SJSA1 (cell line): Measurements from ENCODE around the gene NR2F1. TPM values are rescaled to one million over a fixed set of nuclear protein-coding genes. Genes with fewer than 3 reads are reported as not detected.
A peak's percentile ranks its signal among the peaks of the same experiment; 100 is the strongest.

Source experiments
- DNase-seq, 2 experiments: peaks; one replicate each; pipeline ENCODE4 v3.0.0-alpha.2; 2015 to 2020; ENCODE audit warnings: low spot score in 2 of 2, low read depth in 1 of 2
- H3K27ac ChIP-seq: fragments of 250-450 bp; sonication (Bioruptor Pico); 2 replicates; pipeline ENCODE4 v1.5.1; 2020; ENCODE audit warnings: mild to moderate bottlenecking, moderate library complexity
- H3K27me3 ChIP-seq: fragments of 250-450 bp; sonication (Bioruptor Pico); replicated peaks from 2 replicates; pipeline ENCODE4 v1.5.1; 2020; ENCODE audit warnings: mild to moderate bottlenecking, moderate library complexity
- H3K36me3 ChIP-seq: fragments of 250-450 bp; sonication (Bioruptor Pico); 2 replicates; pipeline ENCODE4 v1.5.1; 2020; ENCODE audit warnings: mild to moderate bottlenecking
- H3K4me1 ChIP-seq: fragments of 250-450 bp; sonication (Bioruptor Pico); replicated peaks from 2 replicates; pipeline ENCODE4 v1.6.1; 2021; ENCODE audit warnings: mild to moderate bottlenecking
- H3K4me3 ChIP-seq: fragments of 250-450 bp; sonication (Bioruptor Pico); 2 replicates; pipeline ENCODE4 v1.5.1; 2020; ENCODE audit warnings: mild to moderate bottlenecking
- H3K9me3 ChIP-seq: fragments of 250-450 bp; sonication (Bioruptor Pico); replicated peaks from 2 replicates; pipeline ENCODE4 v1.5.1; 2020; ENCODE audit warnings: mild to moderate bottlenecking
- total RNA-seq: library from RNA; depleted of rRNA; stranded (reverse); fragments of >200 nt; shearing (Covaris generic); gene quantifications from 2 replicates; pipeline ENCODE4 v1.2.3, GENCODE V29; 2014

Gene NR2F1
- total RNA-seq, 1 experiment from 2014 or later: 6.2 TPM

DNA sequence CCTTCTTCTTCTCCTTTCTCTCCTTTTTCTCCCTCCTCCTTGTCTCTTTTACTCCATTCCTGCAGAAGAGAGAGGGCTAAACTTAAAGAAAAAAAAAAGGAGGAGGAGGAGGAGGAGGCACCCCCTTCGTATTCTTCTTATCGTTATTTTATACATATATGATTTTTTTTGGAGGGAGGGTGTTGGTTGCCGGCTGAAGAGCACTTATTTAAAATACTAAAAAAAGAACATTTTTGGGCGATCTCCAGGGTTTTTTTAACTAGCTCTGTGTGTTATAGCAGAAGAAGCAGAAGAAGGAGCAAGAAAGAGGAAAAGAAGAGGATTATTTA, 381 bp downstream of the NR2F1 start:
- no peaks in the 10 kb centered on the region for H3K9me3 ChIP-seq
- H3K36me3 ChIP-seq: no peaks in the 10 kb centered on the region; the same call in 1 of the 2 replicates
- H3K27ac ChIP-seq: peak overlapping the region; percentile 28; the same call in 1 of the 2 replicates
- peaks cover 11% of the 10 kb centered on the region for H3K4me1 ChIP-seq
- H3K27me3 ChIP-seq: no peaks in the 10 kb centered on the region
- DNase-seq: no peak
- H3K4me3 ChIP-seq: peak overlapping the region; percentile 81

GRCh38 chr5:93583768-93584595, 960 bp downstream of the NR2F1 start:
- H3K27me3 ChIP-seq: no peaks in the 10 kb centered on the region
- peak overlapping the region; percentile 81 for H3K4me3 ChIP-seq
- DNase-seq: peak; percentile 58 to 70

DNA sequence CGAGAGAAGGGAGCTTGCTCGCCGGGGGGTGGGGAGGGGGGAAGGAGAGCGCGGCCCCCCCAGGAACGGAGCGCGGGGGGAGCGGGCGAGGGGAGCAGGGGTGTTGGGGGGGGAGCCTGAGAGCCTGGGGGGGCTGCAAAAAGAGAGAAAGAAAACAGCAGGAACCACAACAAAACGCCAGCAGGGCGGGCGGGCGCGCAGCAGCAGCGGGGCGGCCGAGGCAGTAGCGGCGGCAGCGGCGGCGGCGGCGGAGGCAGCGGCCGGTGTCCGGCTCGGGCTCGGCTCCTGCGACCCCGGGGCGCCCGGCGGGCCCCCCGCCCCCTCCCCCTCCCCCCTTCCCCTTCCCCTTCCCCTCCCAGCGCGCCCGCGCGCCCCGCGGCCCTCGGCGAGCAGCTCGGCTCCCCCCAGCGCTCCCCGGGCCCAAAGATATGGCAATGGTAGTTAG, 1.6 kb downstream of the NR2F1 start:
- no peaks in the 10 kb centered on the region; the same call in 1 of the 2 replicates for H3K36me3 ChIP-seq
- no peaks in the 10 kb centered on the region for H3K9me3 ChIP-seq
- peaks cover 5% of the 10 kb centered on the region; the same call in 1 of the 2 replicates for H3K4me1 ChIP-seq
- DNase-seq: no peak
- H3K27me3 ChIP-seq: no peaks in the 10 kb centered on the region
- peak overlapping the region; percentile 81 for H3K4me3 ChIP-seq
- no peak overlapping the region for H3K27ac ChIP-seq

More at GRCh38 chr5:93583768-93584595, 960 bp downstream of the NR2F1 start:
- H3K27ac ChIP-seq: no peak overlapping the region
- H3K4me1 ChIP-seq: peaks cover 8% of the 10 kb centered on the region
- H3K9me3 ChIP-seq: no peaks in the 10 kb centered on the region
- H3K36me3 ChIP-seq: no peaks in the 10 kb centered on the region; the same call in 1 of the 2 replicates

GRCh38 chr5:93585041-93585766, 2.2 kb downstream of the NR2F1 start:
- H3K4me1 ChIP-seq: peaks cover 5% of the 10 kb centered on the region; the same call in 1 of the 2 replicates
- peak overlapping the region; percentile 81 for H3K4me3 ChIP-seq
- H3K27me3 ChIP-seq: no peaks in the 10 kb centered on the region
- no peaks in the 10 kb centered on the region; the same call in 1 of the 2 replicates for H3K36me3 ChIP-seq
- no peak overlapping the region for H3K27ac ChIP-seq
- DNase-seq: peak in 1 of 2 experiments; percentile 64
- no peaks in the 10 kb centered on the region for H3K9me3 ChIP-seq

DNA sequence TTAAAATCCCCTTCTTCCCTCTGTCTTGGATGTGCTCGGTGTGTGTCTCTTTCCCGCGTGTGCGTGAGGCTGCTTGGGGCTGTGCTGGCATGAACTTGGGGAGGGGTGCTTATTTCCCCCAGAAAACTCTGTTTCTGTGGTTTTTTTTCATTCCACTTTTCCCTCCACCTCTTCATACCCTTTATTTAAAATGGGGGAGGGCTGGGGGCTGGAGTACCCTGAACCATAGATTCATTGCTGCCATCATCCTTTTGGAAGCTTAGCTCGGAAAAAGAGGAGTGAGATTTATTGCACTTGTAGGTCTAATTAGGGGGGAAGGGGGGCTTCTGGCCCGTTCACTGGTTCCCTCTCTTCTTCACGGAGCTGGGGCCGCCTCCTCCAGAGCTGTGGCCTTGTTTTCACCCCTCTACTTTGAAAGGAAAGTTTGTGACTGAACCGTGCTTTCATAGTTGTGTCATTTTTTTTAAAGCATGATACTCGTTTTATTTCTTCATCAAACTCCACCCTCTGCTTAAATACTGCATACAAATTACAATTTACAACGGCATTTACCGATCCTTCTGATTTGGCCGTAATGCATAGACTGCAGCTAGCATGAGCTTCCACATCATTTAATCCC, 2.9 kb downstream of the NR2F1 start:
- DNase-seq: peak in 1 of 2 experiments; percentile 15
- H3K27me3 ChIP-seq: no peaks in the 10 kb centered on the region
- no peak overlapping the region for H3K27ac ChIP-seq
- peak overlapping the region; percentile 81 for H3K4me3 ChIP-seq
- peaks cover 5% of the 10 kb centered on the region; the same call in 1 of the 2 replicates for H3K4me1 ChIP-seq
- no peaks in the 10 kb centered on the region; the same call in 1 of the 2 replicates for H3K36me3 ChIP-seq
- no peaks in the 10 kb centered on the region for H3K9me3 ChIP-seq

- peaks cover 5% of the 10 kb centered on the region; the same call in 1 of the 2 replicates for H3K4me1 ChIP-seq
- H3K4me3 ChIP-seq: no peak overlapping the region
- DNase-seq: no peak
- no peaks in the 10 kb centered on the region; the same call in 1 of the 2 replicates for H3K36me3 ChIP-seq
- H3K9me3 ChIP-seq: no peaks in the 10 kb centered on the region
- no peaks in the 10 kb centered on the region for H3K27me3 ChIP-seq
- H3K27ac ChIP-seq: no peak overlapping the region
Measured at GRCh38 chr5:93586736-93587596, 3.9 kb downstream of the NR2F1 start.

DNA sequence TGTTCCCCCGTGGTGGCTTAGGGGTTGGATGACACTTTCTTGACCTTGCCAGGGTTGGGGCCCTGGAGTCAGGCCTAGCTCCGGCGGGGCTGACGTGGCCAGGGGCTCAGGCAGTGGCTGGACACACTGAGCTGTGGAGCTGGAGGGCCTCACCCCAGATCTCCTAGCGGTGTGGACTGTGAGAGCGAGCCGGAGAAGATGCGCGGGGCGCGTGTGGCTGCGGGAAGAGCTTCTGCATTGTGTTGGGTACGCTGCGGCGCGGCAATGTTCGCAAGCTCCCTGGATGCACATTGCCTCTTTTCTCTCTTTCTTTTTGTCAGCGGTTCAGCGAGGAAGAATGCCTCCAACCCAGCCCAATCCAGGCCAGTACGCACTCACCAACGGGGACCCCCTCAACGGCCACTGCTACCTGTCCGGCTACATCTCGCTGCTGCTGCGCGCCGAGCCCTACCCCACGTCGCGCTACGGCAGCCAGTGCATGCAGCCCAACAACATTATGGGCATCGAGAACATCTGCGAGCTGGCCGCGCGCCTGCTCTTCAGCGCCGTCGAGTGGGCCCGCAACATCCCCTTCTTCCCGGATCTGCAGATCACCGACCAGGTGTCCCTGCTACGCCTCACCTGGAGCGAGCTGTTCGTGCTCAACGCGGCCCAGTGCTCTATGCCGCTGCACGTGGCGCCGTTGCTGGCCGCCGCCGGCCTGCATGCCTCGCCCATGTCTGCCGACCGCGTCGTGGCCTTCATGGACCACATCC, 4.8 kb downstream of the NR2F1 start:
- Histone ChIP-seq H3K36me3 (no peaks in the 10 kb centered on the region; the same call in 1 of the 2 replicates), H3K9me3 (no peaks in the 10 kb centered on the region), H3K27ac (no peak overlapping the region), H3K4me3 (no peak overlapping the region), H3K4me1 (peaks cover 5% of the 10 kb centered on the region; the same call in 1 of the 2 replicates), H3K27me3 (no peaks in the 10 kb centered on the region)
- DNase-seq: no peak

- no peaks in the 10 kb centered on the region for H3K27me3 ChIP-seq
- DNase-seq: no peak
- no peak overlapping the region for H3K4me3 ChIP-seq
- H3K36me3 ChIP-seq: peaks cover 1% of the 10 kb centered on the region; the same call in 1 of the 2 replicates
- no peaks in the 10 kb centered on the region for H3K9me3 ChIP-seq
- peaks cover 5% of the 10 kb centered on the region; the same call in 1 of the 2 replicates for H3K4me1 ChIP-seq
- no peak overlapping the region for H3K27ac ChIP-seq
Measured at GRCh38 chr5:93588352-93589151, 5.5 kb downstream of the NR2F1 start.

- no peak overlapping the region for H3K27ac ChIP-seq
- H3K9me3 ChIP-seq: no peaks in the 10 kb centered on the region
- peaks cover 4% of the 10 kb centered on the region; the same call in 1 of the 2 replicates for H3K36me3 ChIP-seq
- H3K27me3 ChIP-seq: no peaks in the 10 kb centered on the region
- H3K4me1 ChIP-seq: peaks cover 5% of the 10 kb centered on the region; the same call in 1 of the 2 replicates
- H3K4me3 ChIP-seq: no peak overlapping the region
- DNase-seq: no peak
Measured at GRCh38 chr5:93589152-93589828, 6.3 kb downstream of the NR2F1 start.

DNA sequence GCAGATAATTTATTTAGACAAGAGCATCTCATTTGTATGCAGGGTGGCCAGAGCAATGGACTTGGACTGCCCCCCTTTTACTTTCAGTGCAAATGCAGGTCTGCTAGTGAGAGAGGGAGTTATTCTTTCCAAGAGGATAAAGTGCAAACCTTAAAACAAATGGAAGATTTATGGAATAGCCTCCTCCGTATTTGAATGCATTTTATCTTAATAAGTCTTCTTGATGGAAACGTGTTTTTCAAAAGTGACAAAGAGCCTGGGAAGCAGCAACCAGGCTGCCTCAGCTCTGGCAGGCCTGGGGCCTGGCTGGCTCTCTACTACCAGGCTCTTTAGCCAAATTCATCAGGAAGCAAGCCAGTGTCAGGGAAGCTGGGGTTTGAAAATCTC, 6.8 kb downstream of the NR2F1 start:
- H3K27me3 ChIP-seq: no peaks in the 10 kb centered on the region
- H3K4me1 ChIP-seq: peaks cover 5% of the 10 kb centered on the region; the same call in 1 of the 2 replicates
- DNase-seq: no peak
- H3K36me3 ChIP-seq: 0 out of 2 replicates have a peak, but pooled peaks cover 4% of the 10 kb centered on the region
- no peaks in the 10 kb centered on the region for H3K9me3 ChIP-seq
- H3K4me3 ChIP-seq: no peak overlapping the region
- no peak overlapping the region for H3K27ac ChIP-seq

DNA sequence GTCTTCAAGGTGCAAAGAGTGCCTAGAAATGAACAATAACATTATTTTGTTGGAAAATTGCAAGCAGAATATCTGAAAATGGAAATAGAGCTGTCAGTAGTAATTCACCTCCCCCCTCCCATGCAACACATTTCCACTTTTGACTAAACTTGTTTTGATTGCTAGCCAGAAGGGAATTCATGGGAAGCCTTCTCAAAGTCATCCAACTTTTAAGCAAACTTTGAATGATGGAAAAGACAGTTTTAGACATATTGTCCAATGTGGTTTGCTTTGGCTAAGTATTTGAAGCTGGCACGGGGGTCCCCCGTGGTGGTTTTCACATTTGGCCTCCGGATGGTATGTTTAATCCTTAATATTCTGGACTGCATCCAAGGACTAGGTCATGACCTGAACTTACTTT, 7.5 kb downstream of the NR2F1 start:
- Histone ChIP-seq H3K4me3 (no peak overlapping the region), H3K9me3 (no peaks in the 10 kb centered on the region), H3K36me3 (0 out of 2 replicates have a peak, but pooled peaks cover 4% of the 10 kb centered on the region), H3K27me3 (no peaks in the 10 kb centered on the region), H3K27ac (no peak overlapping the region), H3K4me1 (peaks cover 5% of the 10 kb centered on the region; the same call in 1 of the 2 replicates)
- DNase-seq: no peak
